Stimulated activated effector memory CD8-positive, alpha-beta T cell treated with anti-CD3 and anti-CD28 coated beads, Interleukin-12 subunit alpha, Interleukin-12 subunit beta, amount 100 ng/mL, for 72 hours (primary cell): ENCODE results near the gene CFAP46.
"Not testable (repeated sequence)": the region's sequence is repeated elsewhere in the genome, so short reads cannot be mapped to it uniquely, and the experiment has no call there.

ENCODE experiments used
- ATAC-seq: fragments of 150-1000 bp; cut with Tn5 transposase; 2 replicates; pipeline ENCODE4 v1.10.0; 2021
- DNase-seq, 2 donors: peaks; one replicate each; pipeline ENCODE4 v3.0.0; 2021 to 2022; ENCODE audit warnings: low spot score in 2 of 2
- H3K27ac Mint-ChIP-seq: one replicate; pipeline ENCODE4 v1.8.0; 2022; ENCODE audit warnings: mild to moderate bottlenecking, mixed read lengths
- H3K36me3 Mint-ChIP-seq: one replicate; pipeline ENCODE4 v1.8.0; 2022; ENCODE audit warnings: mild to moderate bottlenecking, mixed read lengths
- H3K4me1 Mint-ChIP-seq: one replicate; pipeline ENCODE4 v1.8.0; 2022; ENCODE audit warnings: mixed read lengths
- H3K4me3 Mint-ChIP-seq: one replicate; pipeline ENCODE4 v1.8.0; 2022; ENCODE audit warnings: mild to moderate bottlenecking, mixed read lengths
- H3K9me3 Mint-ChIP-seq: one replicate; pipeline ENCODE4 v1.8.0; 2022; ENCODE audit warnings: mixed read lengths

CFAP46 gene

DNA sequence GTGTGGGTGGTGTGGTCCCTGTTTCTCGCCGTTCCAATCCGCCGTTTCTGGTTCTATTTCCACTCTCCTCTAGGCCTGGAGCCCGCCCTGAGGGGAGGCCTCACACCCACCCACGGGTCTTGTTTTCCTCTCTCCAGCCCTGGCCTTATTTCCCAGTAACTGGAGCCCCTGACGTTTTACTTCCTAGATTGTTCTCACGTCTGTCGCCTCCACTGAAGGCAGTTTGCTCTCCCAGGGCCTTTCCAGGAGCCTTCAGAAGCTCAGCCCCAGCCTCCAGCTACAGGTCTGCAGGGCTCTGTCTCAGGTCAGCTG, 30.6 kb downstream of the CFAP46 start:
- Mint-ChIP-seq H3K4me1 (no peaks in the 10 kb centered on the region), H3K27ac (no peak overlapping the region), H3K9me3 (no peaks in the 10 kb centered on the region), H3K36me3 (no peaks in the 10 kb centered on the region), H3K4me3 (no peak overlapping the region)
- no peak for ATAC-seq
- no peak for DNase-seq

DNA sequence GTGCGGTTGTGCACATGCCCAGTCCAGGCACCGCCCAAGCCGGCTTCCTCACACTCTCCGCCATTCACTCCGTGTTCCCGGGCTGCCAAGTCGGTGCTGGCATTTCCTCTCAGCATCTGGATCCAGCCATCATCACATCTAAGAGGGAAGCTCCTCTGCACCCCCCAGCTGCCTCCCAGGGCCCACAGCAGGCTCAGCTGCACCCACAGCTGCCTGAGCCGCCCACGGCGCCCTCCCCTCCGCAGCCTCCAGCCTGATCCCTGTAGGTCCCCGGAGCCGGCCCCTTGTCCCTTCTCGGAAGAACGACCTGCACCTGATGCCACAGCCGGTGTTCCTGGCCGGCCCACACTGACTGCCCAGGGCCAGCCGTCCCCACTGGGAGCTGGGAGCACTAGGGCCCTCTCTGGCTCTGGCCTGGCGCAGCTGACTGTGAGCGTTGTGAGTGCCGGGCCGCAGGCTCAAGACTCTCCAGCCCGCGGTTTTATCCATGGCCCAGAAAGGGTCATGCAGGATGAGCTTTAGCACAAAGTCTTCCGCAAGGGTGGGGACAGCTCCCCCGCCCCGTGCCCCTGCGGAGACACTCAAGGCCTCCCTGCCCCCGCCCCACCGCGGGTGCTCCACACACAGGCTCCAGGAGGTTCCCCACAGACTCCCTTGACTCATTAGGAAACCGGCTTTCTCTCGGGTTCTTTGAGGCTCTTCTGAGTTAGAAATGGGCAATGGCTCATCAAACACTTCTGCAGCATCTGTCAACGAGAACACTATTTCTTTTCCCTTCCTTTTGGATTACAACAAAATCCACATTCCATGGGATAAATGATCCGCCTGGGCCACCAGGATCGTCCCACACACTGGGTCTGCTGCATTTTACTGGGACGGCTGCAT, 31.2 kb downstream of the CFAP46 start:
- Mint-ChIP-seq H3K36me3 (no peaks in the 10 kb centered on the region), H3K27ac (no peak overlapping the region), H3K9me3 (no peaks in the 10 kb centered on the region), H3K4me1 (no peaks in the 10 kb centered on the region), H3K4me3 (no peak overlapping the region)
- DNase-seq (no peak), ATAC-seq (no peak)

DNA sequence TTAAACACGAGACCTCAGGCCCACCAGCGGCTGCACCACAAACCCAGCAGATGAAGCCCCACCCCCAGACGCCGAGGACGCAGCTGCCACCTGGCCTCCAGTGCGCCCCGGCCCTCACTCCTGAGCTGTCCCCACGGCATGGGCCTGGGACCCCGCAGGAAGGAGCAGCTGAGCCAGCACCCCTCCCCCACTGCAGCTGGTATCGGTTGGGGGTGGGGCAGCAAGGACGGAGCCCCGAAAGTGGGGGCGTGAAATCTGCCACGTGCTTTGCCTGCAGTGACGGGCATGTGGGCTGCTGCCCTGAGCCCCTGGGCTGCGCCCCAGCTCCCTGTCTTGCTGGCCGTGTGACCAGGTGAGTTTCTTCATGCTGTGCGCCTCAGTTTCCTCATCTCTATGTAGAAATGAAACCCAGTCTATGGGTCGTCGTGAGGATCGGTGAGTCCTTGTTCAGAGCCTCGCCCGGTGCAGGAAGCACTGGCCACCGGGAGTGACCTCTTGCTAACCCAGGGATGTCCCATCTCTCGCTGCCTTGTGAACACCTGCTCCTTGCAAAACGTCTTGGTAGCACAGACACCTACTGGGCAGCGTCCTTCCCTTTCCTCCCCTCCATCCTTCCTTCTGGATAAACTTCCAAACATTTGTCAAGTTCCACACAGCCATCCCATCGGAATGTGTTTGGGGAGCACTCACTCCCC, 32.0 kb downstream of the CFAP46 start:
- no peaks in the 10 kb centered on the region for H3K9me3 Mint-ChIP-seq
- H3K27ac Mint-ChIP-seq: no peak overlapping the region
- DNase-seq: no peak
- H3K36me3 Mint-ChIP-seq: no peaks in the 10 kb centered on the region
- peaks cover 4% of the 10 kb centered on the region for H3K4me1 Mint-ChIP-seq
- no peak for ATAC-seq
- H3K4me3 Mint-ChIP-seq: no peak overlapping the region

DNA sequence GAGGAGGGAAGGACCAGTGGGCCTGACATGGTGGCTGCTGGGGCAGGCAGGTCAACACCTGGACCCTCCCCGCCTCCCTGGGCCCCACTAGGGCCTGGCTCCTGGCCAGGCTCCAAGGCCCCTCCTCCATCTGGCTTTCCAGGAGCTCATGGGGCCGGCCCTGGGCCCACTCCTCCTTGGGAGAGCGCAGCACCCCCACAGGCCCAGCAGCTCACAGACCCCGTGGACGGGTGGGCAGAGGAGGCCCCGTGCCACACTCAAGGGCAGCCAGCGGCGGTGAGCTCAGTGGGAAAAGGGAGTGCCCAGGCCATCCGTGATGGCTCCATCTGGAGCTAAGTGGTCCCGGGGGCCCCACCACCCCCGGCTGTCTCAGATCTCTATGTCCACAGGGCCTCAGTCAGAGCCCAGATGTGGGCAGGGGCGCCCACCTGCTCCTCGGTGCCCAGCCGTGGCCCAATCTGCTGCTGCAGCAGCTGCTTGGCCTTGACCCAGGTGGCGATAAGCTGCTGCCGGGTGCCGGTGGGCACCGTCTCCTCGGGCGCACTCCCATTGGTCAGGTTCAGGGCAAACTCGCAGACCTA, 32.8 kb downstream of the CFAP46 start:
- no peaks in the 10 kb centered on the region for H3K36me3 Mint-ChIP-seq
- H3K4me1 Mint-ChIP-seq: peaks cover 12% of the 10 kb centered on the region
- no peak for DNase-seq
- H3K9me3 Mint-ChIP-seq: no peaks in the 10 kb centered on the region
- ATAC-seq: no peak
- H3K4me3 Mint-ChIP-seq: no peak overlapping the region
- H3K27ac Mint-ChIP-seq: no peak overlapping the region

DNA sequence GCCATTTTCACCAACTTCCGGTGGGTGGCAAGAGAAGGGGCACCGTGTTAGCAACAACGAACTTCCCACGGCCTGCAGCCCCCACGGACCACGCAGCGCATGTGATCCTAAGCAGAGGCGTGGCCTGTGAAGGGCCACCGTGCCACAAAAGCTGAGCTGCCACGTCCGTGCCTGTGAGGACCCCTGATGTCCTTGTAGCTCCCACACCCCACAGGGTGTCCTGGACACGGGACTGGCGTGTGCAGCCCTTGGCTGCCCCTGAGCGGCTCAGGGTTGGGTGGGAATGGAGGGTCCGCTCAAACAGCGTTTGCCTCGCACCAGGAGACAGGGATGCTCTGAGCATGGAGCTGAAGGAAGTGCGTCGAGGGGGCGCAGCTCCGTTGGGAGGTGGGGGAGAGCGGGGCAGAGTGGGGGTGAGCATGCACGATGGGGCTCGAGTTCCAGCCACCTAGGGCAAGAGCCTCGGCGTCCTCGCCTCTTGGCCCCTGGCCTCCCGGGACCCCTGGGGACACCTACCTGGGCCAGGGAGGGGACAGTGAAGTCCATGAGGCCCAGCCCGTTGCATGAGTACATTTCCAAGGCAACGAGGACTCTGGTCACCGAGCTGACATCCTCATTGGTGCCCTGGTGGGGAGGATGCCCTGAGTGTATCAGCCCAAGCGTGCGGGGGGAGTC, 33.6 kb downstream of the CFAP46 start:
- no peaks in the 10 kb centered on the region for H3K9me3 Mint-ChIP-seq
- H3K4me1 Mint-ChIP-seq: peaks cover 14% of the 10 kb centered on the region
- H3K27ac Mint-ChIP-seq: no peak overlapping the region
- no peak overlapping the region for H3K4me3 Mint-ChIP-seq
- no peak for ATAC-seq
- no peaks in the 10 kb centered on the region for H3K36me3 Mint-ChIP-seq
- DNase-seq: no peak

DNA sequence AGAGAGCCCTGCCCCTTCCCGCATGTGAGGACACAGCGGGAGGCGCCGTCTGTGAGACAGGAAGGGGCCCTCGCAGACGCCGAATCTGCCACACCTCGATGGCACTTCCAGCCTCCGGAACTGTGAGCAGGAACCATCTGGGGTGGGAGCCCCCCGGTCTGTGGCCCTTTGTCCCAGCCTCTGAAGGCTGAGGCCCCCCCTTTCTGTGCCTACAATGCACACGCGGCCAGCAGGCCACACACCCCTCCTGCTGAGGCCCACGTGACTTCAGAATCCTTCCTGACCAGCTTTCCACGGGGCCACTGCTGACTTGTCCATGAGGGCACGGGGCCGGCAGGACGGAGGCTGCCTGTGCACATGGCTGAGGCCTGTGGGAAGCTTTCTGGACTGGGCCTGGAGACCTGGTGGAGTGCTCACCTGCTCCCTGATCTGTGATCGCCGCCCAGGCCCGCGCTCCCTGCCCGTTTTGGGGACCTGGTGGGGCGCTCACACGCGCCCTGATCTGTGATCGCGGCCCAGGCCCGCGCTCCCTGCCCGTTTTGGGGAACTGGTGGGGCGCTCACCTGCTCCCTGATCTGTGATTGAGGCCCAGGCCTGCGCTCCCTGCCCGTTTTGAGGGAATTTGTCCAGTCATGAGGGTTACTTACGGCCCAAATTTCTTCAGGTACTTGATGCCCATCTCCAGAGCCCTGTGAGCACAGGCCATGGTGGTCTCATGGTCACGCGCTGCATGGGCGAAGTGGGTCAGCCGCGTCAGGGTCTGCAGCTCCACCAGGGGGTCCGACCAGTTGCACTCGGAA, 34.3 kb downstream of the CFAP46 start:
- Mint-ChIP-seq H3K9me3 (no peaks in the 10 kb centered on the region), H3K27ac (no peak overlapping the region), H3K4me1 (peaks cover 14% of the 10 kb centered on the region), H3K36me3 (no peaks in the 10 kb centered on the region), H3K4me3 (no peak overlapping the region)
- DNase-seq (no peak), ATAC-seq (no peak)

DNA sequence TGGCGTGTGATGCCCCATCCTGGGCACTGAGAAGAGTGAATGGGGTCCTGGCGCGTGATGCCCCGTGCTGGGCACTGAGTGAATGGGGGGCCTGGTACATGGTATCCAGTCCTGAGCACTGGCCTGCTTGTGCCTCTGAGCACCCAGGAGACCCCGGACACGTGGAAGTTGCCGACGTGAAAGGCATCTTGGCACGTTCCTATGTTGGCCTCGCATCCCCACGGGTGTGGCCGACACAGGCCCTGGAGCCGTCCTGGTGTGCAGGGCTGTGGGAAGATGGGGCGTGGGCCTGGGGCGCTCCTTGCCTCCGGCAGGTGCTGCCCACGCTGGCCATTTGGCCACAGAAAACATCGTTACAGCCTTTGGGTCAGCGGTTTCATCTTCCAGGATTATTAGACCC, 35.5 kb downstream of the CFAP46 start:
- DNase-seq: no peak
- H3K4me3 Mint-ChIP-seq: no peak overlapping the region
- ATAC-seq: no peak
- peaks cover 14% of the 10 kb centered on the region for H3K4me1 Mint-ChIP-seq
- H3K27ac Mint-ChIP-seq: no peak overlapping the region
- no peaks in the 10 kb centered on the region for H3K9me3 Mint-ChIP-seq
- no peaks in the 10 kb centered on the region for H3K36me3 Mint-ChIP-seq

DNA sequence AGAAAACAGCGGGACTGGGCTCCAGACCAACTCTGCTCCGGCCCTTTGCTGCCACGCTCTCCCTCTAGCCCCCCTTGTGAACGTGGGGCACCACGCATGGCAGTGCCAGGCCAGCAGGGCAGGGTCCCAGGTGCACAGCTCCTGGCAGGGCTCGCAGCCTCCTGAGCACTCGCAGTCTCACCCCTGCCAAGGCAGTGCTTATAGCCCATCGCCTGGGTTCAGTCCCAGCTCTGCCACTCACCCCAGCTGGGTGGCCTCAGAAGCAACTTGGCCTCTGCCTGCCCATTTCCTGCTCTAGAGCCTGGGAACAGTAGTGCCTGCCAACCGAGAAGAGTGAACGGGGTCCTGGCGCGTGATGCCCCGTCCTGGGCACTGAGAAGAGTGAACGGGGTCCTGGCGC, 36.3 kb downstream of the CFAP46 start:
- no peaks in the 10 kb centered on the region for H3K36me3 Mint-ChIP-seq
- no peak overlapping the region for H3K27ac Mint-ChIP-seq
- H3K9me3 Mint-ChIP-seq: no peaks in the 10 kb centered on the region
- ATAC-seq (no peak), DNase-seq (no peak)
- H3K4me1 Mint-ChIP-seq: peaks cover 14% of the 10 kb centered on the region
- H3K4me3 Mint-ChIP-seq: no peak overlapping the region

DNA sequence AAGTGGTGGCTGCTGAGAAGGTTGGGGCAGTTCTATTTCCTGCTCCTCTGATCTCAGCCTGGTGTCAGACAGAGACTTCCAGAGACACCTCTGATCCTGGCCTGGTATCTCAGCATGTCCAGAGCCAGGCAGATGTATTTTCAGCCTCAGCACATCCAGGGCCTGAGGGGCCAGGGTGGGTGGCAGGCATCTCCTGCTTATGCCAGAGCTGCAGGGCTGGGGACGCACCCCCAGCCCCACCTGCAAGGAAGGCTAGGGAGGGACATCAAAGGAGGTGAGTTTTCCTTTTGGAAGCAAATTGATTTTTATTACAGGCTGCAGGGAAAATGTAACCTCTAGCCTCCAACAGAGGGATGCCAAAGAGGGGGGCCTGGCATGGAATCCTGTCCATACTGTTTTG, 36.7 kb downstream of the CFAP46 start:
- H3K9me3 Mint-ChIP-seq: no peaks in the 10 kb centered on the region
- DNase-seq (no peak), ATAC-seq (no peak)
- H3K36me3 Mint-ChIP-seq: no peaks in the 10 kb centered on the region
- no peak overlapping the region for H3K4me3 Mint-ChIP-seq
- no peak overlapping the region for H3K27ac Mint-ChIP-seq
- peaks cover 14% of the 10 kb centered on the region for H3K4me1 Mint-ChIP-seq

DNA sequence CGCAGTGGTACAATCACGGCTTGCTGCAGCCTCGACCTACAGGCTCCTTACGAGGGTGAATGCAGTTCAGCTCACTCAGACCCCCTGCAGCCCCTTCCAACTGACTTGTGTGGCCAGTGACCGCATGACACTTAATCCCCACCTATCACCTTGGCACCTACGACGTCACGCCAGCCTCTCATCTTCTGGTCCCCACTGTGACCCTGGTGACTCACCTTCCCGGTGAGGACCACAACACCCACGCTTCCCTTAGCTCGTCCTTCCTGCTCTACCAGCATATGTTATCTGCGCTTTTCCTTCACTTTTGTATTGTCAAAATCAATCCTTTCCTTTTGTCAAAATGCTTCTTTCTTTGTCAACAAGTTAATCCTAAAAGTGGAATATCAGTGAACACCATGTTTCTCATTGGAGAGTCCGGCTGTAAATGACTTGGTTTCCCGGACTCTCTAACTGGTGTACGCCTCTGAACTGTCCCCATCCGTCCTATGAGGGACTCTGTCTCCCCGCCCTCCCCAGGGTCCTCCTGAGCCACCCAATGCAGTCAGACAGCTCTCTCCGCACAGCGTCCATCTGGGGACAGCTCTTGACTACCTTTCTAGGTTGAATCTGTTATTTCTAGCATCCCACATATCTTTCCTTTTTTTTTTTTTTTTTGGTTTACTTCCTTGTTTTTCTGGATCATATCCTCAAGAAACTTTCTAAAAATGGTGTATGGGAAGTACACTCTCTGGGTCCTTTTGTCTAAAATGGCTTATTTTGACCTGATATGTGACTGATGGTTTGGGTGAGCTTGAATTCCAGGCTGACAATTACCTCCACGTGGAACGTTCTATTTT, 37.3 kb downstream of the CFAP46 start:
- H3K4me3 Mint-ChIP-seq: peak overlapping the region; percentile 6
- no peaks in the 10 kb centered on the region for H3K36me3 Mint-ChIP-seq
- no peaks in the 10 kb centered on the region for H3K9me3 Mint-ChIP-seq
- H3K4me1 Mint-ChIP-seq: peaks cover 14% of the 10 kb centered on the region
- H3K27ac Mint-ChIP-seq: no peak overlapping the region
- peak; percentile 19 to 66 for DNase-seq
- ATAC-seq: peak; percentile 84

DNA sequence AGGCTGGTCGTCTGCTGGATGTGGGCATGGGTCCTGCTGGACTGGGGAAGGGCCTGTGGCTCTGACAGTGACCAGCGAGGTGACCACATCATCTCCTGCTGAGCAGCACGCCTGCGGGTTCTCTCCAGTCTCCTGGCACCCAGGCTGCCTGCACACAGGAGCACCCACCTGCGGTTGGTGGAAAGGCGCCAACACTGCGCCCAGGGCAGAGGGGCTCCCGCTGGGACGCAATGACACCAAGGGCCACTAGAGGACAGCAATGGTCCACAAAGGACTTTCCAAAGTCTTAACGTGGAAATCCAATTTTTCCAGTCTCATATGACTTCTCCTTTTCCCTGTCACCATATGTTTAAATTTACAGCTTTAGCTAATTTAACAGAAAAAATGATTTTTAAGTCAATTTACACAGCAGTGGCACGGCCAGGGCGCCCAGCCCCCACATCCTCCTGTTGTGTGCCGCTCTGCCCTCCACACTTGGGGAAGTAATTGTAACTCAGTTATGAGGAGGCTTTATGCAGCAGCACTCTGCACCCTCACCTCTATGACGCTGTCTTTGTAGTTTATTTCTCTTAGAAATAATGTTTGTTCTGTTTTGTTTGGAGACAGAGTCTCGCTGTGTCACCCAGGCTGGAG, 38.1 kb downstream of the CFAP46 start:
- Mint-ChIP-seq H3K4me1 (peaks cover 14% of the 10 kb centered on the region), H3K36me3 (no peaks in the 10 kb centered on the region), H3K9me3 (no peaks in the 10 kb centered on the region), H3K4me3 (peak overlapping the region; percentile 6), H3K27ac (no peak overlapping the region)
- DNase-seq: peak in 1 of 2 donors; percentile 67
- peak; percentile 58 for ATAC-seq

DNA sequence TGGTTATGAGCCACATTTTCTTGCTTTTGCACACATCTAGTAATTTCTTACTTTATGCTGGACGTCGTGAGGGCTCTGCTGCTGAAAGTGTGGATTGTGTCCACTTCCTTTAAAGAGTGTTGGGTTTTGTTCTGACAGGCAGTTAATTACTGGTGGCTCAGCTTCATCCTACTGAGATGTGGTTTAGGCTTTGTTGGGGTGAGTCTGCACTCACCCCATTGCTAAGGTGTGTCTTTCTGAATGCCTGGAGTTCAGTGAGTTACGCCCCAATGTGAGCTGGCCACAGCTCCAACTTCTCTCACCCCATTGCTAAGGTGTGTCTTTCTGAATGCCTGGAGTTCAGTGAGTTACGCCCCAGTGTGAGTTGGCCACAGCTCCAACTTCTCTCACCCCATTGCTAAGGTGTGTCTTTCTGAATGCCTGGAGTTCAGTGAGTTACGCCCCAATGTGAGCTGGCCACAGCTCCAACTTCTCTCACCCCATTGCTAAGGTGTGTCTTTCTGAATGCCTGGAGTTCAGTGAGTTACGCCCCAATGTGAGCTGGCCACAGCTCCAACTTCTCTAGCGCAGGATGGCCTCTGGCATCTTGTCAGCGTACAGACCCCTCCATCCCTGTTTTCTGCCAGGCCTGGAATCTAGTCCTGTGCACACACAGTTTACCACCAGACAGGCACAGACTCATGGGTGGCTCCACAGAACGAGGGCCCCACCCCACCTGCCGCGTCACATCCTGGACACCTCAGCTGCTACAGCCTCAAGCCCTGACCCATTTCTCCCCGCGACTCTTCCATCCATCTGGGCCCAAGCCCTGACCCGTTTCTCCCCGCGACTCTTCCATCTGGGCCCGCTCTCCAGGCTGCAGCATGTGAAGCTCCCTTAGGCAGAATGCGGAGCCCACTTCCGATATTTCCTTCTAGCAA, 39.5 kb downstream of the CFAP46 start:
- not testable (repeated sequence) for H3K36me3 Mint-ChIP-seq, DNase-seq, H3K9me3 Mint-ChIP-seq, ATAC-seq, H3K4me3 Mint-ChIP-seq, H3K27ac Mint-ChIP-seq
- peaks cover 14% of the 10 kb centered on the region for H3K4me1 Mint-ChIP-seq

DNA sequence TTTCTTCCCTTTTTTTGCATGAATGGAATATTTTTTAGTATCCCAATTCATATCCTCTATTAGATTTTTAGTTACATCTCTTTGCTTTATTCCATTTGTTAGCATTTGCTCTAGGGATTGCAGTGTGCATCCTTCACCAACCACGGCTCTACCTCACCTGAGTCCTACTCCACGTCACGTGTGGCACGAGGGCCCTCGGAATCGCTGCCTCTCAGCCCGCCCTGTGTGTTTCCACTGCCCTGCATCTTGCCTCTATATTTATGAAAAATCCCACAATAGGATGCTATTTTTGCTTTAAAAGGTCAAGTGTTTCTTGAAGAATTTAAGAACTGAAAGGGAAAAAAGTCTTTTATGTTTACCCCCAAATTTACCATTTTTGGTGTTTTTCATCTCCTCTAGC, 41.0 kb downstream of the CFAP46 start:
- no peak overlapping the region for H3K4me3 Mint-ChIP-seq
- no peaks in the 10 kb centered on the region for H3K36me3 Mint-ChIP-seq
- H3K27ac Mint-ChIP-seq: no peak overlapping the region
- H3K9me3 Mint-ChIP-seq: no peaks in the 10 kb centered on the region
- DNase-seq (no peak), ATAC-seq (no peak)
- peaks cover 14% of the 10 kb centered on the region for H3K4me1 Mint-ChIP-seq
